ENCODE data around the gene CDK7. TPM values are rescaled to one million over a fixed set of nuclear protein-coding genes. Genes with fewer than 3 reads are reported as not detected.

The CDK7 gene
- total RNA-seq, 1 donor from 2014 or later: 35.4 TPM

DNA sequence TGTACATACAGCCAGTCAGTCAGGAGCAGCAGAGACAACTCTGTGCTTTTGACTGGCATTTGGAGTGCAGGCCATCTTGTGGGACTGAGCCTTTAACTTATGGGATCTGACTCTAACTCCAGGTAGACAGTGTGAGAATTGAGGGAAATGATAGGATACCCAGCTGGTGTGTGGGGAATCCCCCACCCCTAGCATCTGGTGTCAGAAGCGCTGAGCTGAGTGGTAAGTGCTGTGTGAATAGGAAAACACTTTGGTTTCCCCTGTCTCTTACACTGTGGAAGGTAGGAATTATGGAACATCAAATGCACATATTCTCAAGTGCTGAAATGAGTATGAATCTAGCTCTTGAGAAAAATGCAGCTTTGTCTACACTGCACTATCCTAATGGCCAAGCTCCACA lies 54.0 kb downstream of the CDK7 start:
- TF ChIP-seq, protein P1, sequence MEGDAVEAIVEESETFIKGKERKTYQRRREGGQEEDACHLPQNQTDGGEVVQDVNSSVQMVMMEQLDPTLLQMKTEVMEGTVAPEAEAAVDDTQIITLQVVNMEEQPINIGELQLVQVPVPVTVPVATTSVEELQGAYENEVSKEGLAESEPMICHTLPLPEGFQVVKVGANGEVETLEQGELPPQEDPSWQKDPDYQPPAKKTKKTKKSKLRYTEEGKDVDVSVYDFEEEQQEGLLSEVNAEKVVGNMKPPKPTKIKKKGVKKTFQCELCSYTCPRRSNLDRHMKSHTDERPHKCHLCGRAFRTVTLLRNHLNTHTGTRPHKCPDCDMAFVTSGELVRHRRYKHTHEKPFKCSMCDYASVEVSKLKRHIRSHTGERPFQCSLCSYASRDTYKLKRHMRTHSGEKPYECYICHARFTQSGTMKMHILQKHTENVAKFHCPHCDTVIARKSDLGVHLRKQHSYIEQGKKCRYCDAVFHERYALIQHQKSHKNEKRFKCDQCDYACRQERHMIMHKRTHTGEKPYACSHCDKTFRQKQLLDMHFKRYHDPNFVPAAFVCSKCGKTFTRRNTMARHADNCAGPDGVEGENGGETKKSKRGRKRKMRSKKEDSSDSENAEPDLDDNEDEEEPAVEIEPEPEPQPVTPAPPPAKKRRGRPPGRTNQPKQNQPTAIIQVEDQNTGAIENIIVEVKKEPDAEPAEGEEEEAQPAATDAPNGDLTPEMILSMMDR (IDR thresholded peaks at IDR 0.05): no peak
- DNase-seq (ENCODE audit: extremely low spot score, unreplicated experiment): no peak
- Mint-ChIP-seq H3K27ac (ENCODE audit: unreplicated experiment) (no peak overlapping the region), H3K9me3 (ENCODE audit: unreplicated experiment) (no peaks in the 10 kb centered on the region), H3K36me3 (ENCODE audit: unreplicated experiment) (peaks cover 10% of the 10 kb centered on the region), H3K4me1 (ENCODE audit: unreplicated experiment) (peaks cover 11% of the 10 kb centered on the region), H3K27me3 (ENCODE audit: unreplicated experiment) (no peaks in the 10 kb centered on the region), H3K4me3 (ENCODE audit: unreplicated experiment) (no peak overlapping the region)

DNA sequence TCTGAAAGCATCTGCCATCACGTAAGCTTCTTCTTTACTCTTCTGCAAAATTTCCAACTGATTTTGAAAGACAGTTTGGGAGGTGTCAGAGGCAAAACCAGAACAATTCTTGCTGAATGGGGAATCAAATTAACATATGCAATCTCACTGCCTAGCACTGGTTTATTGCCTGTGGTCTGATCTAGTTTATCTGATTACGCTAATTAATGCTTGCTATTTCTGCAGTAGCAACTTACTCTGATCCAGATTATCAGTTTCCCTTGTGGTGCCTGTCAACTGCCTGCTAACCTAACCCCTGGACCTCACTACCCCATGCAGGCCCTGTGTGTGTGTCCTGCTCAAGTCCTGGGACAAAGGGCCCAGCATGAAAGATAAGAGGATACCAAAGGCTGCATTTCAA lies 57.6 kb downstream of the CDK7 start:
- H3K9me3 Mint-ChIP-seq (ENCODE audit: unreplicated experiment): no peaks in the 10 kb centered on the region
- TF ChIP-seq, protein P1 (IDR thresholded peaks at IDR 0.05): no peak
- H3K4me3 Mint-ChIP-seq (ENCODE audit: unreplicated experiment): no peak overlapping the region
- peak; percentile 10 for DNase-seq (ENCODE audit: extremely low spot score, unreplicated experiment)
- H3K27me3 Mint-ChIP-seq (ENCODE audit: unreplicated experiment): no peaks in the 10 kb centered on the region
- peaks cover 9% of the 10 kb centered on the region for H3K4me1 Mint-ChIP-seq (ENCODE audit: unreplicated experiment)
- H3K27ac Mint-ChIP-seq (ENCODE audit: unreplicated experiment): no peak overlapping the region
- no peaks in the 10 kb centered on the region for H3K36me3 Mint-ChIP-seq (ENCODE audit: unreplicated experiment)

GRCh38 chr5:69293882-69294281 lies 59.2 kb downstream of the CDK7 start:
- Mint-ChIP-seq H3K27me3 (ENCODE audit: unreplicated experiment) (no peaks in the 10 kb centered on the region), H3K9me3 (ENCODE audit: unreplicated experiment) (no peaks in the 10 kb centered on the region), H3K4me1 (ENCODE audit: unreplicated experiment) (peaks cover 9% of the 10 kb centered on the region), H3K36me3 (ENCODE audit: unreplicated experiment) (no peaks in the 10 kb centered on the region), H3K4me3 (ENCODE audit: unreplicated experiment) (no peak overlapping the region), H3K27ac (ENCODE audit: unreplicated experiment) (no peak overlapping the region)
- DNase-seq (ENCODE audit: extremely low spot score, unreplicated experiment): no peak
- TF ChIP-seq, protein P1 (IDR thresholded peaks at IDR 0.05): no peak

DNA sequence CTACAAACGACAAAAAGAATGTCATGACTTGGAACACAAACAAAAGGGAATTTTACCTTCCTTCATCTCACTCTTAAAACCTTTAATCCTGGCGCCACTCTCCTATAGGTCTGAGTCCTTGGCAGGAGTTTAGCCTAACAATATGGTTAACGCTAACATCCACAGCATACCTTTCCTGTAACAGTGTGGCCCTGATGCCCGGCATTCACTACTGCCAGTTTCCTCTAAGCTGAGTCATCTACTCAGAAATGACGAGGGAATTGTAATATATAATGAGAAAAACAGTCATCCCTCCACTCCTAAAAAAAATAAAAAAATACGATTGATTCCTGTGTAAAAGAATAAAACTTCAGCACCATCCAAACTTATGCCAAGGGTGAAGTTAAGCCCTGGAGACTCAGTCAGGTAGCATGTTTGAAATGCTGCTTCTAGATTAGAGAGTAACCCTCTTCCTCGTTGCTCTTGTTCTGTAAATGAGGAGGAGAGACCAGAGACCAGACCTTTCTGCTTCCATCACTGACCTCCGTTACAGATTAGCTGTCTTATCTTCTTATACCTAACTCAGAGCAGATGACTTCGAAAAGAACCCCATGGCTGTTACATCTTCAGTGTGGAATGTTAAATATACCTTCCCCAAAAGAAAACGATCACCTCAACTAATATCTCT lies 60.5 kb downstream of the CDK7 start:
- TF ChIP-seq, protein P1 (IDR thresholded peaks at IDR 0.05): no peak
- no peak for DNase-seq (ENCODE audit: extremely low spot score, unreplicated experiment)

GRCh38 chr5:69299625-69300024 lies 64.9 kb downstream of the CDK7 start:
- Mint-ChIP-seq H3K36me3 (ENCODE audit: unreplicated experiment) (no peaks in the 10 kb centered on the region), H3K9me3 (ENCODE audit: unreplicated experiment) (no peaks in the 10 kb centered on the region), H3K4me1 (ENCODE audit: unreplicated experiment) (peaks cover 9% of the 10 kb centered on the region), H3K27ac (ENCODE audit: unreplicated experiment) (no peak overlapping the region), H3K4me3 (ENCODE audit: unreplicated experiment) (no peak overlapping the region), H3K27me3 (ENCODE audit: unreplicated experiment) (no peaks in the 10 kb centered on the region)
- TF ChIP-seq, protein P1 (IDR thresholded peaks at IDR 0.05): no peak
- DNase-seq (ENCODE audit: extremely low spot score, unreplicated experiment): no peak

More for the DNA sequence above, 60.5 kb downstream of the CDK7 start:
- H3K9me3 Mint-ChIP-seq (ENCODE audit: unreplicated experiment): no peaks in the 10 kb centered on the region
- H3K36me3 Mint-ChIP-seq (ENCODE audit: unreplicated experiment): no peaks in the 10 kb centered on the region
- no peak overlapping the region for H3K4me3 Mint-ChIP-seq (ENCODE audit: unreplicated experiment)
- H3K4me1 Mint-ChIP-seq (ENCODE audit: unreplicated experiment): peaks cover 9% of the 10 kb centered on the region
- no peaks in the 10 kb centered on the region for H3K27me3 Mint-ChIP-seq (ENCODE audit: unreplicated experiment)
- peak overlapping the region; percentile 75 for H3K27ac Mint-ChIP-seq (ENCODE audit: unreplicated experiment)

Data from osteocyte (in vitro differentiated cells).